Erythroblast (primary cell): ENCODE results near the gene PARP9.

Experiments used
- DNase-seq, 2 experiments: peaks; one replicate each; lab custom pipeline; 2025; lab: John Stamatoyannopoulos, UW
- GATA1 ChIP-seq: IDR thresholded peaks from 2 replicates; pipeline ENCODE4 v1.6.1; 2011; ENCODE audit warnings: low read depth, mild to moderate bottlenecking, control low read depth, low read length, moderate library complexity
- POLR2A ChIP-seq: IDR thresholded peaks from 2 replicates; pipeline ENCODE4 v1.6.1; 2011; ENCODE audit warnings: mild to moderate bottlenecking, low read length

The PARP9 gene

GRCh38 chr3:122564155-122564912 lies at the start of gene PARP9, which contains the start of gene DTX3L:
PARP9 (minus strand) TSS chr3:122564300; CDS start chr3:122559620, 4,680 bp downstream.
DTX3L (plus strand) TSS chr3:122564338; CDS start chr3:122564427, 89 bp downstream.
- peak; percentile 91 to 93 for DNase-seq

GRCh38 chr3:122612696-122613095 lies 48.6 kb upstream of the PARP9 start:
- no peak for DNase-seq
- no peak for TF ChIP-seq GATA1
- TF ChIP-seq POLR2A, result no peak

More at GRCh38 chr3:122564155-122564912, at the start of gene PARP9, which contains the start of gene DTX3L:
- TF ChIP-seq POLR2A (peak; percentile 82), GATA1 (no peak)

- no peak for DNase-seq
- TF ChIP-seq GATA1, result no peak
- no peak for TF ChIP-seq POLR2A
These were observed 45.9 kb upstream of the PARP9 start for GRCh38 chr3:122609798-122610559.

- no peak for DNase-seq
- TF ChIP-seq GATA1, result no peak
- TF ChIP-seq POLR2A, result no peak
These were observed 44.8 kb upstream of the PARP9 start for GRCh38 chr3:122608916-122609315.

GRCh38 chr3:122606330-122606729 lies 42.2 kb upstream of the PARP9 start:
- no peak for TF ChIP-seq GATA1
- TF ChIP-seq POLR2A, result no peak
- DNase-seq, result no peak

GRCh38 chr3:122603056-122603455 lies 39.0 kb upstream of the PARP9 start:
- TF ChIP-seq POLR2A (no peak), GATA1 (no peak)
- no peak for DNase-seq

- TF ChIP-seq POLR2A (no peak), GATA1 (no peak)
- DNase-seq, result peak; percentile 8 to 18
These were observed 38.1 kb upstream of the PARP9 start for GRCh38 chr3:122602011-122602710.

GRCh38 chr3:122598556-122598955 lies 34.5 kb upstream of the PARP9 start:
- DNase-seq, result no peak
- no peak for TF ChIP-seq POLR2A
- no peak for TF ChIP-seq GATA1

GRCh38 chr3:122598151-122598550 lies 34.1 kb upstream of the PARP9 start:
- no peak for TF ChIP-seq POLR2A
- TF ChIP-seq GATA1, result no peak
- no peak for DNase-seq

GRCh38 chr3:122594025-122594424 lies 29.9 kb upstream of the PARP9 start:
- no peak for DNase-seq

GRCh38 chr3:122590610-122591009 lies 26.5 kb upstream of the PARP9 start:
- no peak for DNase-seq
- TF ChIP-seq GATA1, result no peak
- TF ChIP-seq POLR2A, result no peak

More at GRCh38 chr3:122594025-122594424, 29.9 kb upstream of the PARP9 start:
- no peak for TF ChIP-seq GATA1
- no peak for TF ChIP-seq POLR2A

- no peak for TF ChIP-seq GATA1
- no peak for DNase-seq
These were observed 25.2 kb upstream of the PARP9 start for GRCh38 chr3:122589297-122589696.

GRCh38 chr3:122587572-122587971 lies 23.5 kb upstream of the PARP9 start:
- DNase-seq, result no peak
- TF ChIP-seq GATA1 (no peak), POLR2A (no peak)
